Thyroid gland (tissue), 4 donors: ENCODE data around the gene CFDP1. TPM values are rescaled to one million over a fixed set of nuclear protein-coding genes. Genes with fewer than 3 reads are reported as not detected.

Source experiments
- DNase-seq, 2 donors: peaks; one replicate each; pipeline ENCODE4 v3.0.0-alpha.2; 2019
- H3K27ac ChIP-seq, 3 donors: fragments of 200-600 bp; sonication (generic); 1 replicate in 2 of 3; 2 replicates in 1 of 3; pipeline ENCODE4 v1.5.1; 2016 to 2019; ENCODE audit warnings: mild to moderate bottlenecking in 1 of 3, moderate library complexity in 1 of 3
- H3K27me3 ChIP-seq: fragments of 200-600 bp; sonication (generic); one replicate; pipeline ENCODE4 v1.5.1; 2019
- H3K36me3 ChIP-seq, 2 donors: fragments of 200-600 bp; sonication (generic); one replicate each; pipeline ENCODE4 v1.5.1; 2016 to 2019
- H3K4me1 ChIP-seq, 2 donors: fragments of 200-600 bp; sonication (generic); one replicate each; pipeline ENCODE4 v1.5.1; 2017 to 2019
- H3K4me3 ChIP-seq, 3 donors: fragments of 200-600 bp; sonication (generic); replicated peaks in 1 of 3; 1 replicate in 2 of 3; 2 replicates in 1 of 3; pipeline ENCODE4 v1.5.1; 2016; ENCODE audit warnings: mild to moderate bottlenecking in 1 of 3
- H3K9me3 ChIP-seq: fragments of 200-600 bp; sonication (generic); one replicate; pipeline ENCODE4 v1.5.1; 2017
- POLR2A ChIP-seq, 2 donors: fragments of 450-650 bp; IDR thresholded peaks; one replicate each; pipeline ENCODE4 v1.6.1; 2017; ENCODE audit warnings: antibody characterized with exemption in 2 of 2, mild to moderate bottlenecking in 2 of 2, moderate library complexity in 1 of 2
- WGBS, 2 donors: methylation state at CpG; one replicate each; pipeline ENCODE4 v1.1.5; 2017; 5-methylcytosine and 5-hydroxymethylcytosine counted together
- intact Hi-C: fragments of 100-400 bp; cut with DNase I; formaldehyde crosslinking; loops from one replicate; pipeline ENCODE4 v1.15.1; 2023
- total RNA-seq, 4 donors: library from RNA; depleted of rRNA; stranded (reverse); fragments of >200 nt; gene quantifications; one replicate each; pipeline ENCODE4 v1.2.3, GENCODE V29; 2016
- TF ChIP-seq, protein P1 (sequence below), 6 experiments: fragments of 200-600 bp in 3 of 6; fragments of 450-650 bp in 3 of 6; sonication (generic) in 3 of 6; IDR thresholded peaks; one replicate each; pipeline ENCODE4 v1.5.1; 2016 to 2019; ENCODE audit warnings: antibody characterized with exemption in 6 of 6, mild to moderate bottlenecking in 2 of 6, inconsistent platforms in 1 of 6, moderate library complexity in 1 of 6

The CFDP1 gene
- total RNA-seq, 4 donors from 2014 or later, result 50.5 to 77.9 (median 60.7) TPM

DNA sequence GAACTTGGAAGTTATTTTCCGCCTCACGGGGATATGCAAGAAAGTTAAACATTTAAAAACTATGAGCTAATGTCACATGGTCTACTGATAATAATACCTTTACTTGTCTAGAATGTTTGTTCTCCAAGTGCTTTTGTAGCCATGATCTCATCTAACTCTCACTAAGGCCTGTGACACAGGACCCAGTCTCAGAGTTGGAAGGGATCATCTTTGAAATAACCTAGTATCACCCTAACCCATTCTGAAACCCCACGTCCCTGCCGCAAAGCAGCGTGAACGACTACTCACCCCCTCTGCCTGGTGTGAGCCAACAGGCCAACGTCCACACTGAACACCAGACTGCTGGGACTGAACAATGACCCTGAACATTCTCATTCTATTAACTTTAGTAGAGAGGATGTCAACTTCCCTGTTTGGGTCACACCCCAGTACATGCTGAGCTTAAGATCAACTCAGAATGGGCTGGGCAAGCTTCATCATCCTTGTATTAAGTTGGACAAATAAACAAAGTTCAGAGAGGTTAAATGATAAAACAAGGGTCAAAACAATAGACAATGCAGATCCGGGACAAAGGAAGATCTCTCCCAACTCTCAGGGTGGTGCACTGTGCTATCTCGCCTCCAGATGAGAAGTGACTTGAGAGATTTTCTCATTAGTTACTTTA is 127.1 kb downstream of the CFDP1 start:
- 81 to 83% methylated on average over 9 of the region's 9 CpGs for WGBS, 2 donors
- no peak for DNase-seq
- no peak overlapping the region for H3K4me3 ChIP-seq
- H3K36me3 ChIP-seq, result no peaks in the 10 kb centered on the region
- no peak for TF ChIP-seq POLR2A (IDR thresholded peaks at IDR 0.05)
- TF ChIP-seq, protein P1, sequence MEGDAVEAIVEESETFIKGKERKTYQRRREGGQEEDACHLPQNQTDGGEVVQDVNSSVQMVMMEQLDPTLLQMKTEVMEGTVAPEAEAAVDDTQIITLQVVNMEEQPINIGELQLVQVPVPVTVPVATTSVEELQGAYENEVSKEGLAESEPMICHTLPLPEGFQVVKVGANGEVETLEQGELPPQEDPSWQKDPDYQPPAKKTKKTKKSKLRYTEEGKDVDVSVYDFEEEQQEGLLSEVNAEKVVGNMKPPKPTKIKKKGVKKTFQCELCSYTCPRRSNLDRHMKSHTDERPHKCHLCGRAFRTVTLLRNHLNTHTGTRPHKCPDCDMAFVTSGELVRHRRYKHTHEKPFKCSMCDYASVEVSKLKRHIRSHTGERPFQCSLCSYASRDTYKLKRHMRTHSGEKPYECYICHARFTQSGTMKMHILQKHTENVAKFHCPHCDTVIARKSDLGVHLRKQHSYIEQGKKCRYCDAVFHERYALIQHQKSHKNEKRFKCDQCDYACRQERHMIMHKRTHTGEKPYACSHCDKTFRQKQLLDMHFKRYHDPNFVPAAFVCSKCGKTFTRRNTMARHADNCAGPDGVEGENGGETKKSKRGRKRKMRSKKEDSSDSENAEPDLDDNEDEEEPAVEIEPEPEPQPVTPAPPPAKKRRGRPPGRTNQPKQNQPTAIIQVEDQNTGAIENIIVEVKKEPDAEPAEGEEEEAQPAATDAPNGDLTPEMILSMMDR (IDR thresholded peaks at IDR 0.05), result no peak
- H3K27ac ChIP-seq, result peak overlapping the region; percentile 77 to 90 (median 84)
- H3K27me3 ChIP-seq, result no peaks in the 10 kb centered on the region
- intact Hi-C loops, result no loop called here
- peaks cover 40 to 57% of the 10 kb centered on the region in 2 donors for H3K4me1 ChIP-seq
- H3K9me3 ChIP-seq, result no peaks in the 10 kb centered on the region

DNA sequence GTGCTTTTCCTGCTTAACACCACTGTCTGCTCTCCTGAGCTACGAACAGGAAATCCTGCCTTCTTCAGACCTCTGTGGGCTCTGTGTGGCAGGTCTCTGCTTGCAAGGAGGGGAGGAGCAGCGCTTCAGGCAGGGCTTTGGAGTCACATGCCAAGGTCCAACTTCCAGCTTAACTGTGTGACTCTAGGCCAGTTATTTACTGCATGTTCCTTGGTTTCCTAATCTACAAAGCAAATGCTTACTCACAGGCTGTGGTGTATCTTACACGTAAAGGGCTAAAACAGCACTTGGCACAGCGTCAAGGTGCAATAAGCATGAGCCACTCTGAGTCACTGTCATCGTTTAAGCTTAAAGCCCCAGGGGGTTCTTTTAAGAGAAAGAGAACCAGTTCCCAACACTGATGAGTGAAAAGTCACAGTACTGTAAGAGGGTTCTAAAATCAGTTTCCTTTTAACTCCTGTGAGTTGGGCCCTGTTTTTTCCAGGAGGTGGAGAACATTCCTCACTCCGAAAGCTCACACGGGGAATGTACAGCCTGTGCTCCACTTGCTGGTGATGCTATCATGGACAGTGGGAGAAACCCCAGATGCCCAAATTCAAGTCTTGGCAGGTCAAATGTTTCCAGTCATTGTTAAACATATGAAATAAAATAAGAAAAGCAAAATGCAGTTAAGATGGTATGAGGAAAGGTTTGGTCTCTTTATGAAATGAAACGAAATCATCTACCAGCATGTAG is 127.8 kb downstream of the CFDP1 start:
- TF ChIP-seq POLR2A (IDR thresholded peaks at IDR 0.05), result peak in 1 of 2 donors; percentile 6
- TF ChIP-seq, protein P1 (IDR thresholded peaks at IDR 0.05), result no peak
- Histone ChIP-seq H3K27ac (peak overlapping the region; percentile 77 to 90 (median 84)), H3K9me3 (no peaks in the 10 kb centered on the region), H3K4me3 (no peak overlapping the region), H3K36me3 (no peaks in the 10 kb centered on the region), H3K27me3 (no peaks in the 10 kb centered on the region), H3K4me1 (peaks cover 34 to 52% of the 10 kb centered on the region in 2 donors)
- DNase-seq, result peak; percentile 69 to 78
- intact Hi-C loops, result no loop called here
- WGBS, 2 donors, result 30 to 36% methylated on average over 8 of the region's 8 CpGs

DNA sequence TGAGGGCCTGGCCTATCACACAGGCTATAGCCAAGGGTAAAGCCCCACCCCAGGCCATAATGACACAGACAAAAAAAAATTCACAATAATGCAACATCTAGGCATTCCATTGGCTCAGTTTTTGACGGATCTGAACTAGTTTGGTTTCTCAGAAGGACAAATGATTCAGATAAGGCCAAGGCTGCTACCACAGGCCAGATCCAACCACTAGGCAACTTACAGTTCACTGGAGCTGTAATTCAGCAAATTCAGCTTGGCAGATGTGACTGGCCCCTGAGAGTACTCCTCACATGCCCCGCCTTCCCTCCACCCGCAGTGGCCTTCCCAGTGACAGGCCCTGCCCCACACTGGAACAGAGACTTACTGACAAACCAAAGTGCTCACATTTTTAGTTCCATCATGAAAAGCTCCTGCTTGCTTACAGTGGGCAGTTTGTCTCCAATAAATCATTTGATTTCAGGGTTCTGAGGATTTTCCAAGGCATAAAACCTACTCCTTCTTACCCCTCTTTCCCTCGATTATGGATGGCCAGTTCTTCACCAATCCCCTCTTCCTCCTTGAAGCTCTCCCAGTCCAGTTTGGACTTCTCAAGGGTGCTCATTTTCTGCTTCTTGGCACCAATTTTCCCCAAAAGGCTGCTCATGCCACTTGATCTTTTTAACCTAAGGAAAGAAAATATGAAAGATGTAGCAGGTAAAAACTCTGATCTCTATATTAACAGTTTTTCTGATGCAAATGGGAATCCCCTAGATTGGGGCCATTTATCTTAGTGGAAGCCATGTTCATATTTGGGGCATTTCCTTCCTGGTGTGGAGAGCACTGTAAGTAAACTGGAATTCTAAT is 128.6 kb downstream of the CFDP1 start:
- TF ChIP-seq, protein P1 (IDR thresholded peaks at IDR 0.05), result peak in 3 of 6 experiments; percentile 7 to 44 (median 40)
- no peak for TF ChIP-seq POLR2A (IDR thresholded peaks at IDR 0.05)
- intact Hi-C loops, result no loop called here
- no peaks in the 10 kb centered on the region for H3K36me3 ChIP-seq
- 26 to 41% methylated on average over 4 of the region's 4 CpGs for WGBS, 2 donors
- H3K27ac ChIP-seq, result peak overlapping the region; percentile 77 to 90 (median 84)
- H3K9me3 ChIP-seq, result no peaks in the 10 kb centered on the region
- H3K4me3 ChIP-seq, result no peak overlapping the region
- no peaks in the 10 kb centered on the region for H3K27me3 ChIP-seq
- peaks cover 27 to 44% of the 10 kb centered on the region in 2 donors for H3K4me1 ChIP-seq
- peak; percentile 90 to 94 for DNase-seq

DNA sequence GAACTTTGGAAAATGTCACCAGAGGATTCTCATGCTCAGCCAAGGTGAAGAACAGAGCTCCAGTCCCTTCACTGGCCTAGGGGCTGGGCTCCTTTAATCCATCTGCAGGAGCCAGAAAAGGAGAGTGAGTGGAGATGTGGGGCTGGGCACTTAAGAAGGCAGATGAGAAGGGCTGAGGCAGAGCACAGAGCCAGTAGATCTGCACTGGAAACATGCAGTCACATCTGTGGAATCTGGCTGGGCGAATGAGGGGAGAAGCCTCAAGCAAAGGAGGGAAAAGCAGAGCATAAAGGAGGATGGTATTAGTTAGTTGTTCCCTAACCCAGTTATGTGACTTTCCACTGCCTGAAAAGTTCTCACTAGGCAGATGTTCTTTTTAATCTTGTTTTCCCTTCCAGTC is 131.5 kb downstream of the CFDP1 start:
- TF ChIP-seq POLR2A (IDR thresholded peaks at IDR 0.05), result no peak
- Histone ChIP-seq H3K4me3 (no peak overlapping the region), H3K36me3 (no peaks in the 10 kb centered on the region), H3K27me3 (no peaks in the 10 kb centered on the region), H3K9me3 (no peaks in the 10 kb centered on the region), H3K27ac (no peak overlapping the region), H3K4me1 (peaks cover 22 to 33% of the 10 kb centered on the region in 2 donors)
- WGBS, 2 donors, result 74 to 85% methylated on average over 1 of the region's 1 CpG
- intact Hi-C loops, result no loop called here
- no peak for DNase-seq

DNA sequence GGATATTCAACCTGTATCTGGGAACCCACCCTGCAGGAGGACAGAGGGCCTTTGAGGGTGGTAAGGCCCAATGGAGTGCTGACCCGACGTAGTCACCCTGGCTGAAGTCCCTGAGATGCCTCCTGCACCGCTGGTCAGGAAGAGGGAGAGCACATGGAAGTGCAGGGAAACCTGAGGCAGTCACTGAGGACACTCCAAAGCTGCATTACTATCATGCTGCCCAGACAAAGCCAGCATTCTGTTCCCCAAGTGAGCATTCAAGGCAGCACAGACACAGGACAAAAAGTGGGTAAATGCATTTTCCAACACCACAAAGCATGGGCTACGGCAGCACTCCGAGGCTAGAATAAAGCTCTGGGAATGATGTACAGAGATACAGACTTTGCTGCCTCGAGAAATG is 135.0 kb downstream of the CFDP1 start:
- WGBS, 2 donors, result 79 to 86% methylated on average over 6 of the region's 6 CpGs
- Histone ChIP-seq H3K4me3 (no peak overlapping the region), H3K9me3 (no peaks in the 10 kb centered on the region), H3K27ac (no peak overlapping the region), H3K27me3 (no peaks in the 10 kb centered on the region), H3K36me3 (peaks cover 0 to 3% of the 10 kb centered on the region in 2 donors), H3K4me1 (peaks cover 0 to 8% of the 10 kb centered on the region in 2 donors)
- intact Hi-C loops, result no loop called here
- no peak for DNase-seq
- no peak for TF ChIP-seq POLR2A (IDR thresholded peaks at IDR 0.05)
- TF ChIP-seq, protein P1 (IDR thresholded peaks at IDR 0.05), result no peak
